ENCODE results near the gene METAP1D.
"Not testable (repeated sequence)": the region's sequence is repeated elsewhere in the genome, so short reads cannot be mapped to it uniquely, and the experiment has no call there.

The METAP1D gene

DNA sequence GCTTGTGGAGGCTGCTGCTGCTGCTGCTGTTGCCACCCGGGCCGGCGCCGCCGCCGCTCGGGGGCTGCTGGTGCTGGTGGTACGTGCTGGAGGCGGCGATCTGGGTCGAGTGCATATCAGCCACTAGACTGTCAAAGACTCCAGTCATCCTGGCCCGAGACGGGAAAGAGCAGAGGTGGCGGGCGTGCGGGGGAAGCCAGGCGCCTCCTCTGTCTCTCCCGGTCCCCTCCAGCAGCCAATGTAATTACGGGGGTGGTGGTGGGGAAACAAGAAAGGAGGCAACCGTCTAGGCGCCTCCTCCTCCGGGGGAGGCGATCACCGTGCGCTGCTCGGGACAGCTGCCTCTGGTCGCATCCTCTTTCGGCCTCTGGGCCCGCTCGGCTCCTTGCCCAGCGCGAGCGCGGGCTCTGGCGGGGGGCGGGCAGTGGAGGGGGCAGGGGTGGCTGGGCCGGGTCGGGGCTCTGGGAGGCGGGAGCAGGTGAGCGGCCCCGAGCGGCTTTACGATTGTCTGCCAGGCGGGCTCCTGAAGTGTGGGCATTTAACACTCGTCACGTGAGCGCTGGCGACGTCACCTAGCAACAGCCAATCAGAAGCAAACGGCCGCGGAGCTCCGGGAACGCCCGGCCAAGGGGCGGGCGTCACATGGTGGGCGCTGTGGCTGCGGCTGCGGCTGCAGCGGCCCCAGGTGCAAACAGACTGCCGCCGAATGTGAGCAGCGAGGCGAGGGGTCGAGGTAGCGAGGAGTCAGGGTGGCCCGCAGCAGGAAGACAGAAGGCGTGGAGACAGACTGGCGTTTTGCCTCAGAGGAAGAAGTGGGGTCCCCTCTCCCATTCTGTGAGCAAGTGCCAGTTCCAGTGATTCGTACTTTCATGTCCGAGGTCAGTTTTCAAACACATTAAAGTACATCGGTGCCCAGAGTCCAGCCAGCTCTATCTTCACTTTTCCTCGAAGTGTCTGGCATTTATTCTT, 102.9 kb downstream of the METAP1D start, which contains the start of gene DLX2:
Gene DLX2, minus strand, starts transcription at position 510 of the 969 bp plus-strand sequence. Its CDS starts 362 bp downstream, at position 148.
- DNase-seq (peak; percentile 80), ATAC-seq (peak; percentile 48)

DNA sequence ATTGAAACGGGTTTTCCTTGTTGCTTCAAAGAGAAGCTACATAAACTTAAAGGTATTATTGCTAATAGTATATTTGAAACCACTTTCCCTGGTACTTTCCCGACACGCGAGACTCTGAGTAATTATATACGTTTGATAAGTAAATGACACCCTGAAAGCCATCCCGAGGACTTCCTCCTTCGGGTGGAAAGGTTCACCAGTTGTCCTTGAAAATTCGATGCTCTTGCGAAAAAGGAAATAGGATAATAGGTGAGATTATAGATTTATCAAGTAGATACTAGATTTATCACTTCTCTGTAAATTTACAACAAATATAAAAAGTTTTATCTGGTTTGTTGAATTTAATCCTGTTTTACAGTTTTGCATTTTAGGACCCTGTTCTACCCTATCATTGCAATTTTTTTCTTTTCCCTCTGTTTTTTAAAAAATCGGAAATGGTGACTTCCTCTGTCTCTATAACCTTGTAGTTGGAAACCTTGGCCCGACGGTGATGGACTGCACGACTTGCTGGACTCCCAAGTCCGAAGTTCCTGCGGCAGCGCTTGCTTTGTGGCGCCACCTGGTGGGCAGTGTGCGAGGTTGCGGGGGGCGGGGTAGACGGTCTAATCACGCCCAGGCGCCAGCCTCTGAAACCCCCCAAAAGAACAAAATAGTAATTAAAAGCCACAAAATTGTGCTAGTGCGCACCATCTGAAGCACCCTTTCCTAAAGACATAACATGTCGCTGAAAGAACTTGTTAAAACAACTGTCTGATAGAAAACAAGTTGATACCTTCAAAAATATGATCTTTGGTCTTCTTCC, 103.9 kb downstream of the METAP1D start:
- ATAC-seq = no peak
- peak; percentile 87 for DNase-seq

DNA sequence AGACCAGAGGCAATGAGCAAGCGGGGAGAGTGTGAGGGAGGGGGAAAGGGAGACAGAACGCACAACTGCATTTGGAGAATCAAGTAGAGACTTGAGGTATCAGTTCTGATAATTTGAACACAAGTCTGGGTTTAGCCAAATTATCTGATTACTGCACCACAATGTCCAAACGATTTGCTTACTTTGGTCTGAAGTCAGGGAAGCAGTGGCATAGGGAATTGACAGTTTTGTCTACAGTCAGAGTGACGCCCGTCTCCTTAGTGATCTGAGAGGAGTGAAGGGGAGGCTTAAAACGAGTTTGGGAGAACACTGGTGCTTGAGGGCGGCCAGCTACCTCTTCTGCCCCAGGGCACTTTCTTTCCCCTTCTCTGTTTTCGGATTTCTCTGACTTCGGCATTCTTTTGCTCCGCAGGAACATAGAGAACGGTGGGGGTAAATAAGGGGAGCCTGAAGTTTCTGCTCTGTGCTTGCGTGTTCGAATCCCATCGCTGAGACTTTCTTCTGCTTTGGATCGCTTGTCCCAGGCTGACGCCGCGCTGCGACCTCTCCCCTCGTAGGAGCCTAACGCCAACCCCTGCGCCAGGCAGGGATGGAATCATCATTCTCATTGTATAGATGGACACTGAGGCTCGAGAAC, 105.8 kb downstream of the METAP1D start:
- ATAC-seq = no peak
- no peak for DNase-seq

DNA sequence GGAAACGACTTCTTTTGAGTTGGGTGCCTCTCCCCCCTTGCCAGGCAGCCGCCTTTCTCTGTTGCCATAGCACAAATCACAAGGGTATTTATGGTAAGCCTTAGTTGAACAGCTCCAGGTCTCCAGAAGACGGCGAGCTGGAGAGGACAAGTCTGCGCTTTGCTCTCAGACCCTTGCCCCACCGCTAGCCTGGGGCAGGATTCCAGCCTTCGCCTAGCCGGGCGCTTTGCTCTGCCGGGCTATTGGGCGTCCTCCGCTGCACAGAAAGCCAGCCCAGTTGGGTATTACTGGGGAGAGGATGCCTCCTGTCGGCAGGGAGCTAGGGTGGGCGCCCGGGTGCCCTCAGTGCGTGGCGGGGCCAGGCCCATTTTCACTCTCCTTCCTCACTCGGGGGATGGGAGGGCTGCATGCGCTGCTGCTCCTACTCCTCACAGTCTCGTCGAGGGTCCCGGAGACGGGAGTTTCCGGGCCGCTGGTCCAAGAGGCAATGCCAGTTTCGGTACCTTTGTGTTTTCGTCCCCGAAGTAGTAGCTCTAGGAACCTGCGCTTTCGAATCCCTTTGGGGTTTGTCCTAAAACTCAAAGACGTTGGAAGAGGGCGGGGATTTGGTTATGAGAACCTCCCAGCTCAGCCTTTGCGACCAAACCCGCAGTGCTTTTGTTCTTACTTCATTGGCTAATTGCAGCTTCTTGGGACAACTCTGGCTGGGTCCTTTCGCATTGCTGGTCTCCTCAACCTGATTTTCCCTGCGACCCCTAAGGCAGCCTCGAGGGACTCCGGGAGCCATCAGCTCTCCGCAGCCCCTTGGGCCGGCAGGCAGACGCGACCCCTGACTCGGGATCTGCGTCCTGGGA, 106.6 kb downstream of the METAP1D start:
- DNase-seq = peak; percentile 55
- peak; percentile 34 for ATAC-seq

DNA sequence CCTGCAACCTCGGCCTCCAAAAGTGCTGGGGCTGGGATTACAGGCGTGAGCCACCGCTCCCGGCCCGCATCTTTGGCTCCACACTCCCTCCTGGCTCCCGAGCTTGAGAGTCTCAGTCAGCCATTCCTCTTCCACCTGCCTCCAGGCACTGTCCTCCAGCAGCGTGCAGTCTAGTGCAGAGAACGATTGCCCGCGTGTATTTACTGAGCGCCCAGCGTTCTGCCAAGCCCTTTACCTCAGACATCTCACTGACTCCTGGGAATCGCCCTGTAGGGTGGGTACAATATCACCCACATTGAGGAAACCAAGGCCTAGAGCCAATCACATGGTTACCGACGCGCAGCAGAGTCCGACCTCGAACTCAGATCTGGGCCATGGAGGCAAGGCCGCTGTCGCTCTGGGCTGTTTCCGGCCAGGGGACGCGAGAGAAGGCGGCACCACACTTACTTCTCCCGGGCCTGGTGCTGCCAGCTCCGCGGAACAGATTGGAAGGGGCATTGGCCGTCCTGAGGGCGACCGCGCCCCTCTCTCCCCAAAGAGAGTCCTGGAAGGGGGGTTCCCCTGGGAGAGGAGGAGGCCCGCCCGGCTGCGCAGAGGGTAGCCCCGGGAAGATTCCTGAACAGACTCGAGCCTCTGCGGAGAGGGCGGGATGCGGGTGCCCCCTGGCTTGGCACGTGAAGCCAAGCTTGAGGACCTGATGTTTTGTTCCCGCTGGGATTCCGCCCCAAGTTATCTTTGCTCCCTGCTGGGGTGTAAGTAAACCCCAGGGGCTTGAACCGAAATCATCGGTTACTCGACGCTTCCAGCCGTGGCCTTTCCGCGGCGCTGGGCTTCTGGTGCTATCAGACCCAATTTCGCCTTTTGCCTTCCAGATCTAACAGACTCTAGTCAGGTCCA, 108.2 kb downstream of the METAP1D start:
- ATAC-seq = no peak
- peak; percentile 7 for DNase-seq

DNA sequence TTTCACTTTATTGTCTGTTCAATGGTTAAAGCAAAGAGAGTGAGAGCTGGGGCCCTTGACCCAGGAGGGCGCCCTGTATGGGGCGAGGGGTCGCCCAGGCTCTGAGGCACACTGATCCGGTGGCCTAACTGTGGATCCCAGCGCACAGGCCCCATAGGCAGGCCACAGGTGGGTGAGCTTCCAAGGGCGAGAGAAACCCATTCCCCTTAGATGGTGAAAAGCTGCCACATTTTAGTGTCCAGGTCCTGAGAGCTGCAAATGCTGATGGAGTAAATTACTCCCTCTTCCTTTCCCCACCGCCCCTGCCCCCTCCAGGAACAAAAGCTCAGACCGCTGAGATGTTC, 108.8 kb downstream of the METAP1D start:
- no peak for DNase-seq
- no peak for ATAC-seq

DNA sequence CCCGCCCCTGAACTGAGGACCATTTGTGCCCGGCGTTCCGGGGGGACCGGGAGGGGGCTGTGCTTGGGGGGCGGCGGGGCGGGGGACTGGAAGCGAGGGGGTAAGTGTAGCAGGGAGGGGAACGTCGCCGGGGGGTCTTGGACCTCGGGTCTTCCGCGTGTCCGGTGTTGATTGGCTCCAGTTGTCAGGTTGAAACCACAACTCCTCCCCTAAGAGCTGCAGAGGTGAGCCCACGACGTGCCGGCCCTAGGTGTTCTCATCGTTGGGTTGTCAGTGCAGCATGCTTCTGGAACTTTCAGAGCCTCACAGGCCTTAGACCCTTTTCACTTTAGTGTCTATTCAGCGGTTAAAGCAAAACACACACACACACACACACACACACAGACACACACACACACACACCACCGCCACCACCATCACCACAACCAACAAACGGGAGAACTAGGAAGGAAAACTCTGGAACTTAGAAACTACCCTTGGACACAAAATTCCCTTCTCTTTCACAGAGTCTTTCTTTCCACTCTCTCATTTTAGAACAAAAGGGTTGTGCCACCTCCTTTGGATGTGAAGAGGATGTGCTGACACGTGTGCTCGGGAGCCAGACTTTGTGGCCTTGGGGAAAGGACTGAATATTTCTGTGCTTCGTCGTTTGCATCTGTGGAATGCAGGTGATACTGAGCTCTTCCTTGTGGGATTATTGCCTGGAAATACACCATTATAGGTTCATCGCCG, 109.7 kb downstream of the METAP1D start:
- DNase-seq (no peak), ATAC-seq (no peak)

DNA sequence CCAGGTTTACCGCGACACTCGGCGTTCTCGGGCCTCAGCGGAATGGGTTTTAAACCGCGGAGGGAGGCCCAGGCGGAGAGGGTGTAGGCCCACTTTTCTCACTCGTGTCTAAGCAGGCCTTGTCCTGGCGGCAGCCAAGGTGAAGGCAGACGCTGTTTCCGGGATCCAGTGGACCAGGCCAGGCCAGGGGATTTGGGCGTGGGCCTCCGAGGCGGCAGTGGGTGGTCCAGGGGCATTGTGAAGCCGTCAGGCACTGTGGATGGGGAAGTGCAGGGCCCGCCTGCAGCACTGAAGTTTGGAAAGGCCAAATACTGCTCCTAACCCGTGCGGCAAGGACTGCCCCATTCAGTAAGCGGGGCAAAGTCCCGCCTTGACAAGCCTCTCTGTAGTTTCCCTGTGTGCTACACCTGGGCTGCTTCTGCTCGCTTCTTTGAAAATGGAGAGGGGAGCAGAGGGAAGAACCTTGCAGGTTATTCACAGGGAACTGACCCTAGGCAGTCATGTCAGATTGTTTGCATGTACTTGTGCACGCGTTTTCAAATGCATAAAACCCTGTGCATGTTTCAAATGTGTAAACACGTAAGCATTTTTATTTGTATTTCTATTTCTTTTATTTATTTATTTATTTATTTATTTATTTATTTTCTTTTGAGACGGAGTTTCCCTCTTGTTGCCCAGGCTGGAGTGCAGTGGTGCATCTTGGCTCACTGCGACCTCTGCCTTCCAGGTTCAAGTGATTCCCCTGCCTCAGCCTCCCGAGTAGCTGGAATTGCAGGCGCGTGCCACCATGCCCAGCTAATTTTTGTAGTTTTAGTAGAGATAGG, 110.4 kb downstream of the METAP1D start:
- no peak for DNase-seq
- ATAC-seq = no peak

DNA sequence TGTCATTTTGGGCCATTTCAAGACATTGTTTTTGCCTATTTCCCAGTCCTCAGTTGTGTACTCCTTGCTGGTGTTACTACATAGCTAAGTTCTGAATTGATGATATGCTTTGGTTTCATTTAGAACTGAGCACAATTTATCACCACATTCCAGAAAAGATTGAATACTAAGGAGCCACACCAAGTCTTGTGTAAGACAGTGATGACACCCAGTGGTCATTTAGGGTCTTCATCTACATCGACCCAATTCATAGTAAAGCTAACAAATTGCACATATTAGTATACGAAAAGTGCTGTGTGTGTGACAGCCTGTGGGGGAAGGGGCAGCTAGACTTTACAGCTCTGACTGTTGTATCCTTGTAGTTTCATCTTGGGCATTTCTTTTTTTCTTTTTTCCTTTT, 113.9 kb downstream of the METAP1D start:
- ATAC-seq = no peak
- DNase-seq = no peak

DNA sequence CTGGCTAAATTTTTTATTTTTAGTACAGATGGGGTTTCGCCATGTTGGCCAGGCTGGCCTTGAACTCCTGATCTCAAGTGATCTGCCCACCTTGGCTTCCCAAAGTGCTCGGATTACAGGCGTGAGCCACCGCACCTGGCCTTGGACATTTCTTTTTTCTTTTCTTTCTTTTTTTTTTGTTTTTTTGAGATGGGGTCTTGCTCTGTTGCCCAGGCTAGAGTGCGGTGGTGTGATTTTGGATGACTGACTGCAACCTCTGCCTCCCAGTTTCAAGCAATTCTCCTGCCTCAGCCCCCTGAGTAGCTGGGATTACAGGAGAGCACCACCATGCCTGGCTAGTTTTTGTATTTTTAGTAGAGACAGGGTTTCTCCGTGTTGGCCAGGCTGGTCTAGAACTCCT, 114.4 kb downstream of the METAP1D start:
- DNase-seq, ATAC-seq: not testable (repeated sequence)

DNA sequence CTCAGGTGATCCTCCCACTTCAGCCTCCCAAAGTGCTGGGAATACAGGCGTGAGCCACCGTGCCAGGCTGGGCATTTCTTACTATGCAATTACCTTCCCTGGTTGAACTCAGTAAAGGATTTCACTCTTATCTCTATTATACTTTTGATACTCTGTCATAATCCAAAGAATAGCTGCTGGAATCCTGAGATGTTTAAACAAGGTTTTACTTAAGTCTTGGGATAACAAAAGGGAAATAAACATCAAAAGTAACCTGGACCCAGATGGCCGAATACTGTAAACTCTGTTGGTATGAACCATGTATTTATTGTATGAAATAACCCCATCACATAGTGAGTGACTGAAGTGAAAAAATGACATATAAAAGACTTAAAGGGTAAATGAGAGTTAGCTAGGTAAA, 114.8 kb downstream of the METAP1D start:
- DNase-seq (no peak), ATAC-seq (no peak)

DNA sequence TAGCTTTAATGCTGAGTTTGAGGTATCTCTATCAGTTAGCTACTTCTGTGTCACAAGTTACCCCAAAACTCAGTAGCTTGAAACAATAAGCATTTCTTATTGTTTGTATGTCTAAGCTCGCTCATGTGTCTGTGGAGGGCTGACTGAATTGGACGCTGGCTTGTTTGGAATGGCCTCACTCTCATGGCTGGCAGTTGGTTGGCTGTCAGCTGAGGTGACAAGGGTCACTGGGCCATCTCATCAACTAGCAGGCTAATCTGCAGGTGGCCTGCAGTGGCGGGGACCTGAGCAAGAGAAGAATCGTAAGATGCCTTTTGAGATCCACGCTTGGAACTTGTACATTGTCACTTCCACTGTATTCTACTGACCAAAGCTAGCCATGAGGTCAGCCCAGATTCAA, 116.4 kb downstream of the METAP1D start:
- DNase-seq = no peak
- ATAC-seq = no peak

DNA sequence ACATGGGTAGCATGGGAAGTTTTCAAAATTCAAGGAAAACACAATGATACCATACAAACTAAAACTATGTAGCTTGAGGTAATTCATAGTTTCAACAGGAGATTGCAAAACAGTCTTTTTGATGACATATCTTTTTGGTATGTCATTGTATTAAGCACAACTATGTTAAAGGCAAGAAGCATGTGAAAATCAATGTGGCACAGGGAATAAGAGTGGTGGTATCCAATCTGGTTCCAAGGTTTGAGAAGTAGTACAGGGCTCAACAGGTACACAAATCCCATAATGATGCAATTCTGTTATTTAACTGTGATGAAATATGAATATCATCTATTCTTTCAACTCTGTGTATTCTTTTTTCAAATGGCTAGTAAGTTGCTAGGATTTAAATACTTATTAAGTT, 119.3 kb downstream of the METAP1D start:
- no peak for ATAC-seq

DNA sequence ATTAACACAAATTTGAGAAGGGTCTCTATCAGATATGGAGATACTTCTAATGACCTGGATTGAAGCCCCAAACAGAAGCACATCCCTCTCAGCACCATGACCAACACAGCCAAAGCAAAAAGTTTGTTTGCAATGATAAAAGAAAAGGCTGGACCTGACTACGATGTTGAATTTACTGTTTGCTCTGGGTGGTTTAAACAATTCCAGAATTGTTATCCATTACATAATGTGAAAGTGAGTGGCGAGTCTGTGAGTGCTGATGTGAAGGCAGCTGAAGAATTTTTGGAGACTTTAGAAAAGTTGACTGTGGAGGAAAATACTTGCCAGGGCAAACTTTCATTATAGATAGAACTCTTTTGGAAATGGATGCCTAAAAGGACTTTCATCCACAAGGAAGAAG, 120.4 kb downstream of the METAP1D start:
- ATAC-seq = no peak
- no peak for DNase-seq

More for the DNA sequence above, 119.3 kb downstream of the METAP1D start:
- DNase-seq = no peak

DNA sequence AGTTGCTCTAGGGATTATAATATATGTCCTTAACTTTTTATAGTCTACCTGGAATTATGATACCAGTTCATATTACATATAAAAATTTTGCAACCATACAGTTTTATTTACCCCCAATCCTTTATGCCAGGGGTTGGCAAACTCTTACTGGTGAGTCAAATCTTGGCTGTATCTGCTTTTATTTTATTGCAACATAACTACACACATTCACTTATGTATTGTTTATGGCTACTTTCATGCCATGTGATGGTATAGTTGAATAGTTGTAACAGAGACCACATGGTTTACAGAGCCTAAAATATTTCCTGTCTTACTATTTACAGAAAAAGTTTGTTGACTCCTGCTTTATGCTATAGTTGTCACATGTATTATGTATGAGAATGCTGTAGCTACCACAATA, 128.7 kb downstream of the METAP1D start:
- DNase-seq (no peak), ATAC-seq (no peak)

DNA sequence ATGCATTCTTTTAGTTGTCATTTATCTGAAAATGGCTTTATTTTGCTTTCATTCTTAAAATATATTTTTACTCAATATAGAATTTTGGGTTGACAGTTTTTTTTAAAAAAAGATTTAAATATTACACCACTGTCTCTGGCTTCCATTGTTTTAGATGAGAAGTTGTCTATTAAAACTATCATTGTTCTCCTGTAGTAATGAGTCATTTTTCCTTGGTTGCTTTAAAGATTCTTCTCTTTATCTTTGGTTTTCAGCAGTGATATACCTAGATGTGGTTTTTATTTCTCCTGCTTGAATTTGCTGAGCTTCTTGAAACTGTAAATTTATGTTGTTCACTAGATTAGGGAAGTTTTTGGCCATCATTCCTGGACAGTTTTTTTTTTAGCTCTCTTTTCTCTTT, 129.7 kb downstream of the METAP1D start:
- no peak for DNase-seq
- no peak for ATAC-seq
